SK-N-SH (cell line): ENCODE data around the gene PI3.

ENCODE experiments used
- GABPA ChIP-seq: IDR thresholded peaks from 2 replicates; pipeline ENCODE4 v1.4.0; 2012; ENCODE audit warnings: low read depth, mild to moderate bottlenecking
- JUND ChIP-seq: IDR thresholded peaks from 2 replicates; pipeline ENCODE4 v1.4.0; 2012
- NFIC ChIP-seq: IDR thresholded peaks from 2 replicates; pipeline ENCODE4 v1.4.0; 2012; ENCODE audit warnings: borderline replicate concordance
- RAD21 ChIP-seq: IDR thresholded peaks from 2 replicates; pipeline ENCODE4 v1.6.1; 2012; ENCODE audit warnings: mild to moderate bottlenecking, low read length
- RXRA ChIP-seq: IDR thresholded peaks from 2 replicates; pipeline ENCODE4 v1.4.0; 2012; ENCODE audit warnings: low read depth, mild to moderate bottlenecking, borderline replicate concordance
- TCF12 ChIP-seq: IDR thresholded peaks from 2 replicates; pipeline ENCODE4 v1.4.0; 2012
- TEAD4 ChIP-seq: IDR thresholded peaks from 2 replicates; pipeline ENCODE4 v1.4.0; 2012; ENCODE audit warnings: mild to moderate bottlenecking, borderline replicate concordance; ENCODE audit not compliant: insufficient read depth
- TF ChIP-seq, protein P1 (sequence below): fragments of 150-350 bp; IDR thresholded peaks from 2 replicates; pipeline ENCODE4 v1.6.1; 2017; ENCODE audit warnings: antibody characterized with exemption, low read length, low read depth, borderline replicate concordance
- TF ChIP-seq, protein P2 (sequence below): IDR thresholded peaks from 2 replicates; pipeline ENCODE4 v1.4.0; 2012; ENCODE audit warnings: low read depth
- TF ChIP-seq, protein P3 (sequence below): IDR thresholded peaks from 2 replicates; pipeline ENCODE4 v1.4.0; 2012; ENCODE audit warnings: low read depth, borderline replicate concordance
- TF ChIP-seq, protein P4 (sequence below): fragments of 200-600 bp; sonication (generic); IDR thresholded peaks from 2 replicates; pipeline ENCODE4 v1.6.1; 2017; ENCODE audit warnings: antibody characterized with exemption, mild to moderate bottlenecking, moderate library complexity
- TF ChIP-seq, protein P5 (sequence below): IDR thresholded peaks from 2 replicates; pipeline ENCODE4 v1.4.0; 2012; ENCODE audit warnings: low read depth, borderline replicate concordance

DNA sequence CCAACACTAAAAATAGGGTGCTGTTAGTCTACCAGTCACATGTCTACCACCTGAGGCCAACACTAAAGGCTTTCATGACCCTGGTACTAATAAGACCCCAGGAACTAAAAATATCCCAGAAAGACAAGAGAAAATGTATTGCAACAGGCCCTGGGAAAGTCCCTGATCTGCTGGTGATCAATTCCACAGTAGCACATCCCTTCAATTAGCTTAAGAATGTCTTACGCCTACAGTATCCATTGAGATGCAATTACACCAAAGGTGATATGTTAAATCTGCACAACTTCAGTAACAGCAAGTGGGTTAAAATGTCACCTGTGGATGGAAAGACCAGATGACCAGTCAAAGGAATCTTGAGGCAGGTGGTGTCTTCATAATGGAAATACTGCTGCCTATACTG is 35.2 kb downstream of the PI3 start:
- TF ChIP-seq GABPA (no peak), RAD21 (no peak), JUND (no peak), NFIC (no peak), TEAD4 (no peak), TCF12 (no peak), RXRA (no peak)
- TF ChIP-seq, protein P1, sequence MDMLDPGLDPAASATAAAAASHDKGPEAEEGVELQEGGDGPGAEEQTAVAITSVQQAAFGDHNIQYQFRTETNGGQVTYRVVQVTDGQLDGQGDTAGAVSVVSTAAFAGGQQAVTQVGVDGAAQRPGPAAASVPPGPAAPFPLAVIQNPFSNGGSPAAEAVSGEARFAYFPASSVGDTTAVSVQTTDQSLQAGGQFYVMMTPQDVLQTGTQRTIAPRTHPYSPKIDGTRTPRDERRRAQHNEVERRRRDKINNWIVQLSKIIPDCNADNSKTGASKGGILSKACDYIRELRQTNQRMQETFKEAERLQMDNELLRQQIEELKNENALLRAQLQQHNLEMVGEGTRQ = no peak
- TF ChIP-seq, protein P2, sequence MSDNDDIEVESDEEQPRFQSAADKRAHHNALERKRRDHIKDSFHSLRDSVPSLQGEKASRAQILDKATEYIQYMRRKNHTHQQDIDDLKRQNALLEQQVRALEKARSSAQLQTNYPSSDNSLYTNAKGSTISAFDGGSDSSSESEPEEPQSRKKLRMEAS = no peak
- TF ChIP-seq, protein P3, sequence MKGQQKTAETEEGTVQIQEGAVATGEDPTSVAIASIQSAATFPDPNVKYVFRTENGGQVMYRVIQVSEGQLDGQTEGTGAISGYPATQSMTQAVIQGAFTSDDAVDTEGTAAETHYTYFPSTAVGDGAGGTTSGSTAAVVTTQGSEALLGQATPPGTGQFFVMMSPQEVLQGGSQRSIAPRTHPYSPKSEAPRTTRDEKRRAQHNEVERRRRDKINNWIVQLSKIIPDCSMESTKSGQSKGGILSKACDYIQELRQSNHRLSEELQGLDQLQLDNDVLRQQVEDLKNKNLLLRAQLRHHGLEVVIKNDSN = no peak
- TF ChIP-seq, protein P4, sequence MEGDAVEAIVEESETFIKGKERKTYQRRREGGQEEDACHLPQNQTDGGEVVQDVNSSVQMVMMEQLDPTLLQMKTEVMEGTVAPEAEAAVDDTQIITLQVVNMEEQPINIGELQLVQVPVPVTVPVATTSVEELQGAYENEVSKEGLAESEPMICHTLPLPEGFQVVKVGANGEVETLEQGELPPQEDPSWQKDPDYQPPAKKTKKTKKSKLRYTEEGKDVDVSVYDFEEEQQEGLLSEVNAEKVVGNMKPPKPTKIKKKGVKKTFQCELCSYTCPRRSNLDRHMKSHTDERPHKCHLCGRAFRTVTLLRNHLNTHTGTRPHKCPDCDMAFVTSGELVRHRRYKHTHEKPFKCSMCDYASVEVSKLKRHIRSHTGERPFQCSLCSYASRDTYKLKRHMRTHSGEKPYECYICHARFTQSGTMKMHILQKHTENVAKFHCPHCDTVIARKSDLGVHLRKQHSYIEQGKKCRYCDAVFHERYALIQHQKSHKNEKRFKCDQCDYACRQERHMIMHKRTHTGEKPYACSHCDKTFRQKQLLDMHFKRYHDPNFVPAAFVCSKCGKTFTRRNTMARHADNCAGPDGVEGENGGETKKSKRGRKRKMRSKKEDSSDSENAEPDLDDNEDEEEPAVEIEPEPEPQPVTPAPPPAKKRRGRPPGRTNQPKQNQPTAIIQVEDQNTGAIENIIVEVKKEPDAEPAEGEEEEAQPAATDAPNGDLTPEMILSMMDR = no peak
- TF ChIP-seq, protein P5, sequence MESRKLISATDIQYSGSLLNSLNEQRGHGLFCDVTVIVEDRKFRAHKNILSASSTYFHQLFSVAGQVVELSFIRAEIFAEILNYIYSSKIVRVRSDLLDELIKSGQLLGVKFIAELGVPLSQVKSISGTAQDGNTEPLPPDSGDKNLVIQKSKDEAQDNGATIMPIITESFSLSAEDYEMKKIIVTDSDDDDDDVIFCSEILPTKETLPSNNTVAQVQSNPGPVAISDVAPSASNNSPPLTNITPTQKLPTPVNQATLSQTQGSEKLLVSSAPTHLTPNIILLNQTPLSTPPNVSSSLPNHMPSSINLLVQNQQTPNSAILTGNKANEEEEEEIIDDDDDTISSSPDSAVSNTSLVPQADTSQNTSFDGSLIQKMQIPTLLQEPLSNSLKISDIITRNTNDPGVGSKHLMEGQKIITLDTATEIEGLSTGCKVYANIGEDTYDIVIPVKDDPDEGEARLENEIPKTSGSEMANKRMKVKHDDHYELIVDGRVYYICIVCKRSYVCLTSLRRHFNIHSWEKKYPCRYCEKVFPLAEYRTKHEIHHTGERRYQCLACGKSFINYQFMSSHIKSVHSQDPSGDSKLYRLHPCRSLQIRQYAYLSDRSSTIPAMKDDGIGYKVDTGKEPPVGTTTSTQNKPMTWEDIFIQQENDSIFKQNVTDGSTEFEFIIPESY = no peak
